Osteocyte (in vitro differentiated cells): ENCODE measurements around the gene FGGY. TPM values are rescaled to one million over a fixed set of nuclear protein-coding genes. Genes with fewer than 3 reads are reported as not detected.

Experiments
- DNase-seq: peaks from one replicate; pipeline ENCODE4 v3.0.0; 2021; ENCODE audit warnings: mixed read lengths; ENCODE audit not compliant: unreplicated experiment; ENCODE audit errors: extremely low spot score
- H3K27ac Mint-ChIP-seq: one replicate; pipeline ENCODE4 v1.8.0; 2021; ENCODE audit warnings: mild to moderate bottlenecking, mixed read lengths; ENCODE audit not compliant: unreplicated experiment
- H3K27me3 Mint-ChIP-seq: one replicate; pipeline ENCODE4 v1.8.0; 2021; ENCODE audit warnings: mixed read lengths; ENCODE audit not compliant: unreplicated experiment
- H3K36me3 Mint-ChIP-seq: one replicate; pipeline ENCODE4 v1.8.0; 2021; ENCODE audit warnings: mixed read lengths; ENCODE audit not compliant: unreplicated experiment
- H3K4me1 Mint-ChIP-seq: one replicate; pipeline ENCODE4 v1.8.0; 2021; ENCODE audit warnings: mixed read lengths; ENCODE audit not compliant: unreplicated experiment
- H3K4me3 Mint-ChIP-seq: one replicate; pipeline ENCODE4 v1.8.0; 2021; ENCODE audit warnings: mild to moderate bottlenecking, moderate library complexity, mixed read lengths; ENCODE audit not compliant: unreplicated experiment
- H3K9me3 Mint-ChIP-seq: one replicate; pipeline ENCODE4 v1.8.0; 2021; ENCODE audit warnings: mixed read lengths; ENCODE audit not compliant: unreplicated experiment
- total RNA-seq: library from RNA; stranded (reverse); gene quantifications from 2 replicates; pipeline ENCODE4 v1.2.1, GENCODE V29; 2021
- TF ChIP-seq, protein P1 (sequence below): fragments of 200-600 bp; sonication (generic); IDR thresholded peaks from 2 replicates; pipeline ENCODE4 v1.5.0; 2021; ENCODE audit warnings: antibody characterized with exemption, mild to moderate bottlenecking, moderate library complexity

The FGGY gene
- total RNA-seq, 1 donor from 2014 or later = 9.1 TPM

DNA sequence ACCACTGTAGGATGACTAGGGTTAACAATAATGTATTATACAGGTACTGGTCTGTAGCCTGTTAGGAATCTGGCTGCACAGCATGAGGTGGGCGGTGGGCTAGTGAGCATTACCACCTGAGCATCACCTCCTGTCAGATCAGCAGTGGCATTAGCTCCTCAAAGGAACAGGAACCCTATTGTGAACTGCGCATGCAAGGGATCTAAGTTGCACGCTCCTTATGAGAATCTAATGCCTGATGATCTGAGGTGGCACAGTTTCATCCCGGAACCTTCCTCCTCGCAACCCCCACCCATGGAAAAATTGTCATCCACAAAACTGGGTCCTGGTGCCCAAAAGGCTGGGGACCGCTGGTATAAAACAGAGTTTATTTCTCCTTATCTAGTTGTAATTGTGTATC lies 147.6 kb downstream of the FGGY start:
- no peak for DNase-seq
- Mint-ChIP-seq H3K9me3 (no peaks in the 10 kb centered on the region), H3K4me1 (peaks cover 23% of the 10 kb centered on the region), H3K36me3 (no peaks in the 10 kb centered on the region), H3K27ac (no peak overlapping the region), H3K4me3 (no peak overlapping the region), H3K27me3 (no peaks in the 10 kb centered on the region)
- TF ChIP-seq, protein P1, sequence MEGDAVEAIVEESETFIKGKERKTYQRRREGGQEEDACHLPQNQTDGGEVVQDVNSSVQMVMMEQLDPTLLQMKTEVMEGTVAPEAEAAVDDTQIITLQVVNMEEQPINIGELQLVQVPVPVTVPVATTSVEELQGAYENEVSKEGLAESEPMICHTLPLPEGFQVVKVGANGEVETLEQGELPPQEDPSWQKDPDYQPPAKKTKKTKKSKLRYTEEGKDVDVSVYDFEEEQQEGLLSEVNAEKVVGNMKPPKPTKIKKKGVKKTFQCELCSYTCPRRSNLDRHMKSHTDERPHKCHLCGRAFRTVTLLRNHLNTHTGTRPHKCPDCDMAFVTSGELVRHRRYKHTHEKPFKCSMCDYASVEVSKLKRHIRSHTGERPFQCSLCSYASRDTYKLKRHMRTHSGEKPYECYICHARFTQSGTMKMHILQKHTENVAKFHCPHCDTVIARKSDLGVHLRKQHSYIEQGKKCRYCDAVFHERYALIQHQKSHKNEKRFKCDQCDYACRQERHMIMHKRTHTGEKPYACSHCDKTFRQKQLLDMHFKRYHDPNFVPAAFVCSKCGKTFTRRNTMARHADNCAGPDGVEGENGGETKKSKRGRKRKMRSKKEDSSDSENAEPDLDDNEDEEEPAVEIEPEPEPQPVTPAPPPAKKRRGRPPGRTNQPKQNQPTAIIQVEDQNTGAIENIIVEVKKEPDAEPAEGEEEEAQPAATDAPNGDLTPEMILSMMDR = no peak

DNA sequence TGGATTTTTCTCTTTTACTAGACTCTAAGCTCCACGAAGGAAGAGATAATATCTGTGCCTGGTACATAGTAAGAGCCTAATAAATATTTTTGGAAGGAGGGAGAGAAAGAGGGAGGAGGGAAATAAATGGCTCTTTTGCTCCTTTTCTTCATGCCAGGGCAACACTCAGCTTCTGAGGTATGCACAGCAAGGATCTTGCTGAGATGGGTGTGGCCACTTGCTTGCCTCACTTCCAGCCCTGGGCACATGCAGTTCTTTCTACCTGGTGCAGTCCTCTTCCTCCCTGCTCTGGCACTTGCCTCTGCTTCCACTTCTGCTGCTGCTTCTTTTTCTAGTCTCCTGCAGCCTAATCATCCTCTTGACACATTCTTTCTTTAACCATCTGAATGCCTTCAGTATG lies 148.1 kb downstream of the FGGY start:
- H3K9me3 Mint-ChIP-seq = peaks cover 3% of the 10 kb centered on the region
- no peaks in the 10 kb centered on the region for H3K36me3 Mint-ChIP-seq
- H3K27ac Mint-ChIP-seq = peak overlapping the region; percentile 24
- H3K27me3 Mint-ChIP-seq = no peaks in the 10 kb centered on the region
- peaks cover 23% of the 10 kb centered on the region for H3K4me1 Mint-ChIP-seq
- H3K4me3 Mint-ChIP-seq = no peak overlapping the region
- DNase-seq = no peak
- TF ChIP-seq, protein P1 = no peak

DNA sequence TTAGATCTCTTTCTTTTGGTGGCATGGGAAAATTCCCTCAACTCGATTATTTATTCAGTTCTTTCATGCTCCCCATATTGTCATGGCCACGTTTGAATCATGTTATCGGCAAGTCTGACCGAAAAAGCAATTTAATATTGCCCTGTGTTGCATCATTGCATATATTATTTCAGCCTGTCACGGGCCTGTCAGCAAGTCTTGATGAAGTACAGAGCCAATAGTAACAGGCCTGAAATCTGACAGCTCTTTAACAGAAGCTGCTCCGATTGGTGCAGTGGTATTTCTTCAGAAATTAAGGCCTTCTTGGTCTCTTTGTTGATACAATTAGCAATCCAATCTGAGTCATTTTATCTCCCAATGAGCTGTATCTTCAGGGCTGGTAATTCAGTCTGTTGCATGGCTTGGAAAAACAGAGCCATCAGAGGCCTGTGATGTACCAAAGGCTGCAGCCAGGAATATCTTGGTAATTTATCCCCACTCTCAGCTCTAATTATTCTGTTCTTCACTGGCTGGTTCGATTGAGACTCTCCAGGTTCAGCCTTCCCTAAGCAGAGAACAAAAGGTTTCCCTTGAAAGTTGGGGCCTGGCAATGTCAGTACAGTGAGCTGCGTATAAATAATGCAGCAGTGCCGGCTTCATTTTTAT lies 149.5 kb downstream of the FGGY start:
- Mint-ChIP-seq H3K4me1 (peaks cover 23% of the 10 kb centered on the region), H3K4me3 (no peak overlapping the region), H3K27ac (peak overlapping the region; percentile 56), H3K9me3 (peaks cover 4% of the 10 kb centered on the region), H3K27me3 (no peaks in the 10 kb centered on the region), H3K36me3 (no peaks in the 10 kb centered on the region)
- no peak for DNase-seq
- TF ChIP-seq, protein P1 = no peak

DNA sequence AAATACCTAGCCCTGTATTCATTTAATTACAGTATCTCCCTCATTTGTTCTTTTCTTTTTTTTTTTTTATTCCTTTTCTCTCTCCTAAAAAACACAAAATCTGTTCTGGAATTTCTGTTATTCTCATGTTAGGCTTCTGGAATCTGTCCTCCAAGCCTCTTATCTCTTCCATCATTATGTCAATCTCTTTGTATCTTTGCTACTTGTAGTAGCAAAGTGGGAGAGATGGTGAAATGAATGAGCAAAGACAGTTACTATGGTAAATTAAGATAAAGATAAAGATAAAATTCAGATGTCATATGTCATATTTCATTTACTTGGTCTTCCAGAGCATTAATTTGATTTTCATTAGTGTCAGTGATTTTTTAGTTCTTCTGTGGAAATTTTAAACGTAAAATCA lies 155.1 kb downstream of the FGGY start:
- Mint-ChIP-seq H3K4me1 (peaks cover 3% of the 10 kb centered on the region), H3K36me3 (no peaks in the 10 kb centered on the region), H3K9me3 (peaks cover 4% of the 10 kb centered on the region), H3K27me3 (no peaks in the 10 kb centered on the region), H3K4me3 (no peak overlapping the region), H3K27ac (no peak overlapping the region)
- TF ChIP-seq, protein P1 = no peak
- no peak for DNase-seq

DNA sequence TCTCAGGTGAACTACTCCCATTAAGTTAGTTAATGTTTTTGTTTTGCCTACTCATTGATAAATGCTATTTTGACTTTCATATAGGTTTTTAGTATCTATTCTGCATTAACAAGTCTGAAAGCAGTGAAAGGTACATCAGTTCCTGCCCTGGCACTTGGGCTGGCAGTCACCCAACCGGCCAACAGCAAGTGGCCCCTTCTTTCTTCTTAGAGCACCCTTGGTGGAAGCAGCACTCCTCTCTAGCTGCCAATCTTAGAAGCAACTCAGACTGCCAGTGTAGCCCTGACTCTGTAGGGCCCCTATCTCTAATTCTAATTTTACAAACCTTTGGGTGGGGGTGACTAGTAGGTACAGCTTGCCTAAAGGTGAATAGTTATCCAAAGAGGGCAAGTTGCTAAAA lies 155.7 kb downstream of the FGGY start:
- H3K4me3 Mint-ChIP-seq = no peak overlapping the region
- no peaks in the 10 kb centered on the region for H3K36me3 Mint-ChIP-seq
- no peak overlapping the region for H3K27ac Mint-ChIP-seq
- H3K4me1 Mint-ChIP-seq = no peaks in the 10 kb centered on the region
- TF ChIP-seq, protein P1 = no peak
- H3K9me3 Mint-ChIP-seq = peaks cover 4% of the 10 kb centered on the region
- no peaks in the 10 kb centered on the region for H3K27me3 Mint-ChIP-seq
- no peak for DNase-seq
